G401.6 (cell line): ENCODE measurements around the gene PTPRG.

Source experiments
- FAIRE-seq: peaks from 2 replicates; lab custom pipeline; 2012; peaks lifted over from hg19 to GRCh38; lab: Jason Lieb, UNC

PTPRG gene

GRCh38 chr3:61562721-61563312 is 1.4 kb downstream of the PTPRG start:
- no peak for FAIRE-seq

- FAIRE-seq = no peak
Observed at GRCh38 chr3:61563313-61564271, 2.2 kb downstream of the PTPRG start.

- no peak for FAIRE-seq
Observed at GRCh38 chr3:61564395-61565059, 3.2 kb downstream of the PTPRG start.

GRCh38 chr3:61565569-61565968 is 4.2 kb downstream of the PTPRG start:
- no peak for FAIRE-seq

GRCh38 chr3:61568127-61568526 is 6.8 kb downstream of the PTPRG start:
- FAIRE-seq = no peak

GRCh38 chr3:61569856-61570580 is 8.6 kb downstream of the PTPRG start:
- FAIRE-seq = no peak

- FAIRE-seq = no peak
Observed at GRCh38 chr3:61570813-61571212, 9.4 kb downstream of the PTPRG start.

- FAIRE-seq = no peak
Observed at GRCh38 chr3:61571516-61572336, 10.4 kb downstream of the PTPRG start.

- no peak for FAIRE-seq
Observed at GRCh38 chr3:61572879-61573278, 11.5 kb downstream of the PTPRG start.

GRCh38 chr3:61573441-61573840 is 12.1 kb downstream of the PTPRG start:
- no peak for FAIRE-seq

GRCh38 chr3:61574854-61575253 is 13.5 kb downstream of the PTPRG start:
- FAIRE-seq = no peak

- FAIRE-seq = no peak
Observed at GRCh38 chr3:61575893-61576292, 14.5 kb downstream of the PTPRG start.

- FAIRE-seq = no peak
Observed at GRCh38 chr3:61577760-61578159, 16.4 kb downstream of the PTPRG start.

GRCh38 chr3:61578667-61579367 is 17.4 kb downstream of the PTPRG start:
- FAIRE-seq = no peak

GRCh38 chr3:61579685-61580084 is 18.3 kb downstream of the PTPRG start:
- no peak for FAIRE-seq

- FAIRE-seq = no peak
Observed at GRCh38 chr3:61580982-61581643, 19.7 kb downstream of the PTPRG start.

- FAIRE-seq = no peak
Observed at GRCh38 chr3:61582287-61582686, 20.9 kb downstream of the PTPRG start.

- no peak for FAIRE-seq
Observed at GRCh38 chr3:61582846-61583245, 21.5 kb downstream of the PTPRG start.

GRCh38 chr3:61583890-61584875 is 22.8 kb downstream of the PTPRG start:
- FAIRE-seq = no peak
